ENCODE results near the gene OOSP1. TPM values are rescaled to one million over a fixed set of nuclear protein-coding genes. Genes with fewer than 3 reads are reported as not detected.
A peak's percentile ranks its signal among the peaks of the same experiment; 100 is the strongest.
"Not testable (repeated sequence)": the region's sequence is repeated elsewhere in the genome, so short reads cannot be mapped to it uniquely, and the experiment has no call there.

Gene OOSP1
- total and polyA plus RNA-seq, 10 donors: not detected

- H3K27ac ChIP-seq: no peak overlapping the region
- DNase-seq: no peak
- TF ChIP-seq CTCF (IDR thresholded peaks at IDR 0.05 in 8 of 11, conservative IDR thresholded peaks at IDR 0.05 in 3 of 11): no peak
- TF ChIP-seq POLR2A (IDR thresholded peaks at IDR 0.05): no peak
- TF ChIP-seq POLR2AphosphoS5 (IDR thresholded peaks at IDR 0.05): no peak
- no peaks in the 10 kb centered on the region for H3K4me1 ChIP-seq
- intact Hi-C loops (cut with DNase I; ENCODE audit: low total_unique reads): no loop called here
- H3K27me3 ChIP-seq (replicated peaks in 1 of 7): no peaks in the 10 kb centered on the region
- peaks cover 0 to 7% (median 0%) of the 10 kb centered on the region in 8 donors for H3K9me3 ChIP-seq
- WGBS, 5 donors: 63 to 82% (median 67%) methylated on average over 11 of the region's 11 CpGs
- H3K36me3 ChIP-seq: no peaks in the 10 kb centered on the region
- H3K4me3 ChIP-seq: no peak overlapping the region
These were observed 38.7 kb upstream of the OOSP1 start for GRCh38 chr11:59899532-59899931.

- DNase-seq: no peak
- TF ChIP-seq CTCF (IDR thresholded peaks at IDR 0.05 in 8 of 11, conservative IDR thresholded peaks at IDR 0.05 in 3 of 11) (no peak), POLR2AphosphoS5 (IDR thresholded peaks at IDR 0.05) (no peak), POLR2A (IDR thresholded peaks at IDR 0.05) (no peak)
- Histone ChIP-seq H3K4me1 (no peaks in the 10 kb centered on the region), H3K36me3 (no peaks in the 10 kb centered on the region), H3K9me3 (peaks cover 0 to 10% (median 0%) of the 10 kb centered on the region in 8 donors), H3K4me3 (no peak overlapping the region), H3K27ac (peak overlapping the region in 1 of 8 donors; percentile 55), H3K27me3 (replicated peaks in 1 of 7) (no peaks in the 10 kb centered on the region)
- intact Hi-C loops (cut with DNase I; ENCODE audit: low total_unique reads): no loop called here
- whole genome bisulfite sequencing, 5 donors: 76 to 84% (median 78%) methylated on average over 6 of the region's 6 CpGs
These were observed 37.7 kb upstream of the OOSP1 start for GRCh38 chr11:59900366-59901126.

- Histone ChIP-seq H3K4me1 (no peaks in the 10 kb centered on the region), H3K27me3 (replicated peaks in 1 of 7) (no peaks in the 10 kb centered on the region), H3K4me3 (no peak overlapping the region), H3K36me3 (no peaks in the 10 kb centered on the region), H3K9me3 (peaks cover 0 to 14% (median 0%) of the 10 kb centered on the region in 8 donors), H3K27ac (peak overlapping the region in 5 of 8 donors; percentile 29 to 55 (median 44))
- TF ChIP-seq CTCF (IDR thresholded peaks at IDR 0.05 in 8 of 11, conservative IDR thresholded peaks at IDR 0.05 in 3 of 11) (no peak), POLR2A (IDR thresholded peaks at IDR 0.05) (no peak), POLR2AphosphoS5 (IDR thresholded peaks at IDR 0.05) (no peak)
- DNase-seq: no peak
- 33 to 68% (median 42%) methylated on average over 1 of the region's 1 CpG for WGBS, 5 donors
- intact Hi-C loops (cut with DNase I; ENCODE audit: low total_unique reads): no loop called here
These were observed 36.9 kb upstream of the OOSP1 start for GRCh38 chr11:59901306-59901705.

- H3K9me3 ChIP-seq; H3K27me3 ChIP-seq (replicated peaks in 1 of 7); H3K4me1 ChIP-seq; H3K4me3 ChIP-seq; intact Hi-C loops (cut with DNase I; ENCODE audit: low total_unique reads); DNase-seq; H3K36me3 ChIP-seq; H3K27ac ChIP-seq: not testable (repeated sequence)
- 81 to 98% (median 90%) methylated on average over 2 of the region's 2 CpGs for WGBS, 5 donors
These were observed 34.7 kb upstream of the OOSP1 start for GRCh38 chr11:59903569-59903968.
